Measurements from ENCODE around the gene SLC25A11.

The SLC25A11 gene

DNA sequence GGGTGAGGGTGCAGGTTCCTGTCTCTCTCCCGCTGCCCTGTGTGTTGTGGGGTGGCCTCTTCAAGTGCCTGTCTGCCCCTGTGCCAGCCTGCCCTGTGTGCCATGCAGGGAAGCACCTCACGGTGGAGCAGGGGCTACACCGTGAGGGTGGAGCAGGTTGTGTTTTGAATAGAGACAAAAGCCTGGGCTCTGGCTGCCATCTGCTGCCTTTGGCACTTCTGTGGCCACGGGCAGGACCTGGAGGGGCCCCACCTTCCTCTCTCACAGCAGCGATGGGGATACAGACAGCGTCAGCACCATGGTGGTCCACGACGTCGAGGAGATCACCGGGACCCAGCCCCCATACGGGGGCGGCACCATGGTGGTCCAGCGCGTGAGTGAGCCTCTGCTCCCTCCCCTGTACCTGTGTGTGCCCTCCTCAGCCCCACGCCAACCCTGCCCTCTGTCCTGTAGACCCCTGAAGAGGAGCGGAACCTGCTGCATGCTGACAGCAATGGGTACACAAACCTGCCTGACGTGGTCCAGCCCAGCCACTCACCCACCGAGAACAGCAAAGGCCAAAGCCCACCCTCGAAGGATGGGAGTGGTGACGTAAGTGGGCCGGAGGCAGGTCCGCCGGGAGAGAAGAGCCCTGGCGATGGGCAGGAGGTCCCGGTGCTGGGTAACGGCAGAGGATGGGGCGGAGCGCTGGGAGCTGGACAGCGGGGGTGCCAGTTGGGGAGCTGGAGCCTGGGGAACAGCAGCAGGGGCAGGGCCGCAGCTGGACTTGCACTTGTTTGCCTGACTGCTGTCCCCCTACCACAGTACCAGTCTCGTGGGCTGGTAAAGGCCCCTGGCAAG lies 45.9 kb downstream of the SLC25A11 start:
- no peak for DNase-seq

DNA sequence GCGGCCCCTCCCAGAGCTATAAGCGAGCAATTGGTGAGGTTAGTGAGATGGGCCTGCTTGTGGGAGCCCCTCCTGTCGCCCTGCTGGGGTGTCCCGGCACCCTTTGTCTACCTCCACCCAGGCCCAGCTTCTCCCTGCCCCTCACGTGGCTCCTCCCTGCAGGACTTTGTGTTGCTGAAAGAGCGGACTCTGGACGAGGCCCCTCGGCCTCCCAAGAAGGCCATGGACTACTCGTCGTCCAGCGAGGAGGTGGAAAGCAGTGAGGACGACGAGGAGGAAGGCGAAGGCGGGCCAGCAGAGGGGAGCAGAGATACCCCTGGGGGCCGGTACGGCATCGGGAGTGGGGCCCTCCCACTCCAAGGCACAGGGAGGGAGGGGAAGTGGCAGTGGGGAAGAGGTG lies 46.6 kb downstream of the SLC25A11 start:
- no peak for DNase-seq

DNA sequence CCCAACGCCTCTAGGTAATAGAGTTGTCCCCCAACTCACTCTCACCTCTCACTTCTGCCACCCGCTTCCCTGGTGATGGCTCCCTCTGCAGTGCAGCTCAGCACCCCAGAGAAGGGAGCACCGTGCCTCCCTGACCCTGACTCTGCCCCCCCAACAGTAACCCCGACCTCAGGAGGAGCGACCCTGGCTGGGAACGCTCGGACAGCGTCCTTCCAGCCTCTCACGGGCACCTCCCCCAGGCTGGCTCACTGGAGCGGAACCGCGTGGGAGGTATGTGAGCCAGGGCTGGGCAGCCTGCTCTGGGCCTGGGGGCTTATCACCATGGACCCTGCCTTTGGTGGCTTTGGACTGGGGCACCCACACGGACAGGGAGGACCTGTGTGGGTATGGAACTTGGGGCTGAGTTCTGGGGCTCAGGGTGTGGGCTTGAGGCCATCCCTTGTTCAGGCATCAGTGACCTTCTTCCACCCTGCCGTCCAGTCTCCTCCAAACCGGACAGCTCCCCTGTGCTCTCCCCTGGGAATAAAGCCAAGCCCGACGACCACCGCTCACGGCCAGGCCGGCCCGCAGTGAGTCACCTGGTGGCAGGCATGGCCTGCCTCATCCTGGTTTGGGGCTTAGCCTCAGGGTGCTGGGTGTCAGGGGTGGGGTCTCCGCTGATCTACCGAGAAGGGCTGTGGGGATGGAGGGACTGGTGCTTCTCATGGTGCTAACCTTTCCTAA lies 47.2 kb downstream of the SLC25A11 start:
- no peak for DNase-seq

DNA sequence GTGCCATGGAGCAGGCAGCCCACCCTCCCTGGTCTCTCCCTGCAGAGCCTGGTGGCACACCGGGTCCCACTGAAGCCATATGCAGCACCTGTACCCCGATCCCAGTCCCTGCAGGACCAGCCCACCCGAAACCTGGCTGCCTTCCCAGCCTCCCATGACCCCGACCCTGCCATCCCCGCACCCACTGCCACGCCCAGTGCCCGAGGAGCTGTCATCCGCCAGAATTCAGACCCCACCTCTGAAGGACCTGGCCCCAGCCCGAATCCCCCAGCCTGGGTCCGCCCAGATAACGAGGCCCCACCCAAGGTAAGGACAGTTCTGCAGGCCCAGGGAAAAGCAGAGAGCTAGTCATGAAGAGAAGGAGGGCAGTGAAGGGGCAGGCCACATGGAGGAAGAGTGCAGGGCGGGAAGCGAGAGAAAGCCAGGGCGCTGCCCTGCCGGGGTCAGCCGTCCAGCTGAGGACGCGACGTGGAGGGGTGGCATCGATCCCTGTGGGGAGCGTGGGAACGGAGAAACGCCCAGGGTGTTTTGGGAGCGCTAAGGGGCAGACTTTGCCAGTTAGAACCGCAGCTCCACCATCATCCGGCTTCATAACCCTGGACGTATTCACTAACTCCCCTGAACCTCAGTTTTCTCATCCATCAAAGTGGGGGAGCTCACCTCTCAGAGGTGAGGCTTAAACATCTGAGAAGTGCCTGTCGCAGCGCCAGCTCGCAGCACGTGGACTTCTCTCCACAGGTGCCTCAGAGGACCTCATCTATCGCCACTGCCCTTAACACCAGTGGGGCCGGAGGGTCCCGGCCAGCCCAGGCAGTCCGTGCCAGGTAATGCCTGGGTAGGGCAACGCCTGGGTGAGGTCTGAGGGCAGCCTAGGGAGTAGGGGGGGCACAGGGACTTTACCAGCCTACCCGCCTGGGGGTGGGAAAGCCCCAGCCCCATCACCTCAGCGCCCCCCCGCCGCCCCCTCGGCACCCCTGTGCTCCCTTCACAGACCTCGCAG lies 48.1 kb downstream of the SLC25A11 start:
- DNase-seq = no peak

DNA sequence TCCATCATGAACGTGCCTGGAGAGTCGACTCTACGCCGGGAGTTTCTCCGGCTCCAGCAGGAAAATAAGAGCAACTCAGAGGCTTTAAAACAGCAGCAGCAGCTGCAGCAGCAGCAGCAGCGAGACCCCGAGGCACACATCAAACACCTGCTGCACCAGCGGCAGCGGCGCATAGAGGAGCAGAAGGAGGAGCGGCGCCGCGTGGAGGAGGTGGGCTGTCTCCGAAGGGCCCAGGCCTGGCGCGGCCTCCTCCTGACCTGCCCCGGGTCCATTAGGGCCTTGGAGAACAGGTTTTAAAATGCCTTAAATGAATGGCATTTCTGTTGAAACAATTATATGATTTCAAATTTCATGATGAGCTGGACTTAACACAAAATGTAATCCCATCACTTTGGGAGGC lies 52.3 kb downstream of the SLC25A11 start:
- DNase-seq = no peak
